ENCODE measurements around the gene HNF1A. TPM values are rescaled to one million over a fixed set of nuclear protein-coding genes. Genes with fewer than 3 reads are reported as not detected.

Gene HNF1A
- total and polyA plus RNA-seq, 4 experiments from 2014 or later = not detected

- intact Hi-C loops (cut with micrococcal nuclease) = no loop called here
- Histone ChIP-seq H3K27me3 (ENCODE audit: insufficient read depth, low read length) (no peaks in the 10 kb centered on the region), H3K9me3 (ENCODE audit: control insufficient read depth in 1 of 2, low read length in 2 of 2) (no peaks in the 10 kb centered on the region), H3K4me1 (ENCODE audit: insufficient read depth, low read length) (no peaks in the 10 kb centered on the region), H3K27ac (ENCODE audit: low read depth, low read length) (no peak overlapping the region), H3K4me3 (ENCODE audit: low read length in 2 of 2) (no peak overlapping the region), H3K36me3 (ENCODE audit: insufficient read depth, low read length) (peaks cover 32% of the 10 kb centered on the region)
- H3K27ac Mint-ChIP-seq = no peak overlapping the region
- no peaks in the 10 kb centered on the region for H3K4me1 Mint-ChIP-seq
- no peak overlapping the region for H3K4me3 Mint-ChIP-seq
- H3K27me3 Mint-ChIP-seq = no peaks in the 10 kb centered on the region
- H3K9me3 Mint-ChIP-seq = no peaks in the 10 kb centered on the region
- no peak for DNase-seq
- peaks cover 26 to 46% of the 10 kb centered on the region in 2 donors for H3K36me3 Mint-ChIP-seq
- ChIA-PET POLR2A (ENCODE audit: partially characterized antibody) (no interaction called here), CTCF (ENCODE audit: partially characterized antibody) (no interaction called here)
These were observed 25.3 kb downstream of the HNF1A start for GRCh38 chr12:121003650-121004049.

GRCh38 chr12:121004253-121004815 lies 26.0 kb downstream of the HNF1A start:
- ChIA-PET POLR2A (ENCODE audit: partially characterized antibody) (no interaction called here), CTCF (ENCODE audit: partially characterized antibody) (interaction anchor here (1.3 to 2.0 kb wide), 2 partner anchors 56 to 103 kb away, joined by 3 to 8 read pairs; no protein-coding TSS in a partner anchor)
- Mint-ChIP-seq H3K36me3 (peaks cover 28 to 53% of the 10 kb centered on the region in 2 donors), H3K27ac (peak overlapping the region in 1 of 7 donors; percentile 32), H3K4me3 (no peak overlapping the region), H3K27me3 (no peaks in the 10 kb centered on the region), H3K9me3 (no peaks in the 10 kb centered on the region), H3K4me1 (no peaks in the 10 kb centered on the region)
- no peak for DNase-seq
- H3K27me3 ChIP-seq (ENCODE audit: insufficient read depth, low read length) = no peaks in the 10 kb centered on the region
- no peak overlapping the region for H3K4me3 ChIP-seq (ENCODE audit: low read length in 2 of 2)
- no peak overlapping the region for H3K27ac ChIP-seq (ENCODE audit: low read depth, low read length)
- intact Hi-C loops (cut with micrococcal nuclease) = no loop called here
- H3K4me1 ChIP-seq (ENCODE audit: insufficient read depth, low read length) = no peaks in the 10 kb centered on the region
- H3K9me3 ChIP-seq (ENCODE audit: control insufficient read depth in 1 of 2, low read length in 2 of 2) = no peaks in the 10 kb centered on the region
- H3K36me3 ChIP-seq (ENCODE audit: insufficient read depth, low read length) = peaks cover 37% of the 10 kb centered on the region

GRCh38 chr12:121005346-121005815 lies 27.0 kb downstream of the HNF1A start:
- no peaks in the 10 kb centered on the region for H3K9me3 ChIP-seq (ENCODE audit: control insufficient read depth in 1 of 2, low read length in 2 of 2)
- no peaks in the 10 kb centered on the region for H3K4me1 Mint-ChIP-seq
- no peaks in the 10 kb centered on the region for H3K27me3 ChIP-seq (ENCODE audit: insufficient read depth, low read length)
- CTCF ChIA-PET (ENCODE audit: partially characterized antibody) = interaction anchor here (0.9 to 2.0 kb wide), 5 partner anchors 52 to 101 kb away, joined by 3 to 8 read pairs (median 4); no protein-coding TSS in a partner anchor
- no peaks in the 10 kb centered on the region for H3K4me1 ChIP-seq (ENCODE audit: insufficient read depth, low read length)
- no peaks in the 10 kb centered on the region for H3K9me3 Mint-ChIP-seq
- DNase-seq = peak in 4 of 5 donors; percentile 16 to 32 (median 25)
- POLR2A ChIA-PET (ENCODE audit: partially characterized antibody) = no interaction called here
- H3K27me3 Mint-ChIP-seq = no peaks in the 10 kb centered on the region
- peaks cover 47% of the 10 kb centered on the region for H3K36me3 ChIP-seq (ENCODE audit: insufficient read depth, low read length)
- intact Hi-C loops (cut with micrococcal nuclease) = loop anchor here (1.0 to 5.0 kb wide), 2 partner anchors 91 to 107 kb away; no protein-coding TSS in a partner anchor
- no peak overlapping the region for H3K4me3 Mint-ChIP-seq
- H3K4me3 ChIP-seq (ENCODE audit: low read length in 2 of 2) = no peak overlapping the region
- H3K27ac ChIP-seq (ENCODE audit: low read depth, low read length) = no peak overlapping the region
- H3K36me3 Mint-ChIP-seq = peaks cover 33 to 62% of the 10 kb centered on the region in 2 donors
- H3K27ac Mint-ChIP-seq = peak overlapping the region in 3 of 7 donors; percentile 15 to 73 (median 42)

GRCh38 chr12:121008347-121009098 lies 30.2 kb downstream of the HNF1A start:
- Mint-ChIP-seq H3K4me3 (no peak overlapping the region), H3K36me3 (peaks cover 37 to 78% of the 10 kb centered on the region in 2 donors), H3K27ac (peak overlapping the region in 1 of 7 donors; percentile 31), H3K27me3 (no peaks in the 10 kb centered on the region), H3K9me3 (no peaks in the 10 kb centered on the region), H3K4me1 (peaks cover 4 to 7% (median 6%) of the 10 kb centered on the region in 4 donors)
- H3K27ac ChIP-seq (ENCODE audit: low read depth, low read length) = no peak overlapping the region
- H3K4me3 ChIP-seq (ENCODE audit: low read length in 2 of 2) = no peak overlapping the region
- peaks cover 58% of the 10 kb centered on the region for H3K36me3 ChIP-seq (ENCODE audit: insufficient read depth, low read length)
- CTCF ChIA-PET (ENCODE audit: partially characterized antibody) = interaction anchor here (1.1 kb wide), 1 partner anchor 359 kb away, joined by 3 read pairs; no protein-coding TSS in a partner anchor
- no peaks in the 10 kb centered on the region for H3K4me1 ChIP-seq (ENCODE audit: insufficient read depth, low read length)
- no peaks in the 10 kb centered on the region for H3K9me3 ChIP-seq (ENCODE audit: control insufficient read depth in 1 of 2, low read length in 2 of 2)
- no peaks in the 10 kb centered on the region for H3K27me3 ChIP-seq (ENCODE audit: insufficient read depth, low read length)
- POLR2A ChIA-PET (ENCODE audit: partially characterized antibody) = interaction anchor here (0.9 kb wide), 1 partner anchor 30 kb away, joined by 3 read pairs; no protein-coding TSS in a partner anchor
- intact Hi-C loops (cut with micrococcal nuclease) = loop anchor here (5.0 kb wide), 1 partner anchor 104 kb away; no protein-coding TSS in a partner anchor
- no peak for DNase-seq

GRCh38 chr12:121009741-121010140 lies 31.4 kb downstream of the HNF1A start:
- peaks cover 32 to 70% of the 10 kb centered on the region in 2 donors for H3K36me3 Mint-ChIP-seq
- no peak overlapping the region for H3K27ac Mint-ChIP-seq
- H3K4me3 Mint-ChIP-seq = no peak overlapping the region
- H3K27ac ChIP-seq (ENCODE audit: low read depth, low read length) = no peak overlapping the region
- CTCF ChIA-PET (ENCODE audit: partially characterized antibody) = no interaction called here
- POLR2A ChIA-PET (ENCODE audit: partially characterized antibody) = no interaction called here
- no peaks in the 10 kb centered on the region for H3K27me3 Mint-ChIP-seq
- H3K27me3 ChIP-seq (ENCODE audit: insufficient read depth, low read length) = no peaks in the 10 kb centered on the region
- intact Hi-C loops (cut with micrococcal nuclease) = loop anchor here (5.0 kb wide), 1 partner anchor 103 kb away; no protein-coding TSS in a partner anchor
- peaks cover 46% of the 10 kb centered on the region for H3K36me3 ChIP-seq (ENCODE audit: insufficient read depth, low read length)
- no peaks in the 10 kb centered on the region for H3K9me3 ChIP-seq (ENCODE audit: control insufficient read depth in 1 of 2, low read length in 2 of 2)
- H3K4me1 ChIP-seq (ENCODE audit: insufficient read depth, low read length) = no peaks in the 10 kb centered on the region
- no peaks in the 10 kb centered on the region for H3K9me3 Mint-ChIP-seq
- DNase-seq = no peak
- H3K4me1 Mint-ChIP-seq = peaks cover 5 to 9% (median 7%) of the 10 kb centered on the region in 4 donors
- no peak overlapping the region for H3K4me3 ChIP-seq (ENCODE audit: low read length in 2 of 2)

GRCh38 chr12:121010860-121011259 lies 32.5 kb downstream of the HNF1A start:
- Histone ChIP-seq H3K27ac (ENCODE audit: low read depth, low read length) (no peak overlapping the region), H3K9me3 (ENCODE audit: control insufficient read depth in 1 of 2, low read length in 2 of 2) (no peaks in the 10 kb centered on the region), H3K4me1 (ENCODE audit: insufficient read depth, low read length) (peaks cover 9% of the 10 kb centered on the region), H3K4me3 (ENCODE audit: low read length in 2 of 2) (no peak overlapping the region), H3K27me3 (ENCODE audit: insufficient read depth, low read length) (no peaks in the 10 kb centered on the region), H3K36me3 (ENCODE audit: insufficient read depth, low read length) (peaks cover 45% of the 10 kb centered on the region)
- Mint-ChIP-seq H3K9me3 (no peaks in the 10 kb centered on the region), H3K4me1 (peaks cover 13 to 20% (median 16%) of the 10 kb centered on the region in 4 donors), H3K36me3 (peaks cover 27 to 62% of the 10 kb centered on the region in 2 donors), H3K27me3 (no peaks in the 10 kb centered on the region), H3K4me3 (no peak overlapping the region), H3K27ac (peak overlapping the region in 1 of 7 donors; percentile 19)
- intact Hi-C loops (cut with micrococcal nuclease) = no loop called here
- ChIA-PET POLR2A (ENCODE audit: partially characterized antibody) (interaction anchor here (1.2 kb wide), 1 partner anchor 26 kb away, joined by 3 read pairs; no protein-coding TSS in a partner anchor), CTCF (ENCODE audit: partially characterized antibody) (no interaction called here)
- no peak for DNase-seq

- Mint-ChIP-seq H3K4me3 (peak overlapping the region in 1 of 8 donors; percentile 31), H3K4me1 (peaks cover 17 to 27% (median 22%) of the 10 kb centered on the region in 4 donors), H3K9me3 (no peaks in the 10 kb centered on the region), H3K27ac (no peak overlapping the region), H3K27me3 (no peaks in the 10 kb centered on the region), H3K36me3 (peaks cover 27 to 61% of the 10 kb centered on the region in 2 donors)
- Histone ChIP-seq H3K27ac (ENCODE audit: low read depth, low read length) (no peak overlapping the region), H3K36me3 (ENCODE audit: insufficient read depth, low read length) (peaks cover 45% of the 10 kb centered on the region), H3K4me3 (ENCODE audit: low read length in 2 of 2) (no peak overlapping the region), H3K9me3 (ENCODE audit: control insufficient read depth in 1 of 2, low read length in 2 of 2) (no peaks in the 10 kb centered on the region), H3K27me3 (ENCODE audit: insufficient read depth, low read length) (no peaks in the 10 kb centered on the region), H3K4me1 (ENCODE audit: insufficient read depth, low read length) (peaks cover 15% of the 10 kb centered on the region)
- ChIA-PET CTCF (ENCODE audit: partially characterized antibody) (no interaction called here), POLR2A (ENCODE audit: partially characterized antibody) (no interaction called here)
- intact Hi-C loops (cut with micrococcal nuclease) = no loop called here
- no peak for DNase-seq
These were observed 33.5 kb downstream of the HNF1A start for GRCh38 chr12:121011820-121012219.
